Effector CD4-positive, alpha-beta T cell (primary cell): ENCODE measurements around the gene MYH10.
A peak's percentile ranks its signal among the peaks of the same experiment; 100 is the strongest.

Experiments
- DNase-seq: peaks from one replicate; pipeline ENCODE4 v3.0.0-alpha.2; 2020

MYH10 gene

DNA sequence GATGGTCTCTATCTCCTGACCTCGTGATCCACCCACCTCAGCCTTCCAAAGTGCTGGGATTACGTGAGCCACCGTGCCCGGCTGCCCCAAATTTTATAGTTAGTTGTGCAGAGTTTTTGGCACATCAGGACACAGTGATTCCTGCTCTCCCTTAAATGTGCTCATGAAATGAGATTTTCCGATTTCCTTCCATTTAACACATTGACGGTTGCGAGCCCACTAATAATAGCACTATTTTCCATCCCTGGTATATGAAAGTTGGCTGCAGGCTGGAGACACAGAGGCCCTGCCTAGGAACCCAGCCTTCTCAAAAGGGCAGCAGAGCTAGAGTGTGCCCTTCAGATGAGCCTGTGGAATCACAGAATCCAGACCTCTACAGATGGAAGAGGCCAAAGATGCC, 17.4 kb upstream of the MYH10 start:
- no peak for DNase-seq

DNA sequence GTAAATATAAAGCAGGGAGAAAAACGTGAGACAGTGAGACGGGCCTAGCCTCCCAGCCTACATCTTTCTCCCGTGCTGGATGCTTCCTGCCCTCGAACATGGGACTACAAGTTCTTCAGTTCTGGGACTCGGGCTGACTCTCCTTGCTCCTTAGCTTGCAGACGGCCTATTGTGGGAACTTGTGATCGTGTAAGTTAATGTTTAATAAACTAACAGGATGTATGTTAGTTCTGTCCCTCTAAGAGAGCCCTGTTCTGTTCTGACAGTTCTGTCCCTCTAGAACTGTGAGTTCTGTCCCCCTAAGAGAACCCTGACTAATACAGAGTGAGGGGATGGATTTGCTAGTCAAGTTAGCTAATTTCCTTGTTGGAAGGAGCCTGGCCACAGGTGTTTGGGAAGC, 16.7 kb upstream of the MYH10 start:
- DNase-seq, result no peak

DNA sequence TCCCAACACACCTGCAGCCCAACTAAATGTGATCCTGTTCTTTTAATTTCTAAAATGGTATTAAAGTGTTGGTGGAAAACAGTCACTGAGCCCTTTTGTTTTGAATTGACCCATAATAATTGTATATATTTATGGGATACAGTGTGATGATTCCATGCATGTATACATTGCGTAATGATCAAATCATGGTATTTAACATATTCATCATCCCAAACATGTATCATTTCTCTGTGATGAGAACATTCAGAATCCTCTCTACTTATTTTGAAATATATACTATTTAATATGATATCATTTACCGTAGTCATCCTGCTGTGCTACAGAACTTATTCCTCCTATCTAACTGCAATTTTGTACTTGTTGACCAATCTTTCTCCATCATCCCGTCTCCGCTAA, 14.0 kb upstream of the MYH10 start:
- DNase-seq, result no peak

- DNase-seq, result no peak
Measured at GRCh38 chr17:8643855-8644506, 13.5 kb upstream of the MYH10 start.

DNA sequence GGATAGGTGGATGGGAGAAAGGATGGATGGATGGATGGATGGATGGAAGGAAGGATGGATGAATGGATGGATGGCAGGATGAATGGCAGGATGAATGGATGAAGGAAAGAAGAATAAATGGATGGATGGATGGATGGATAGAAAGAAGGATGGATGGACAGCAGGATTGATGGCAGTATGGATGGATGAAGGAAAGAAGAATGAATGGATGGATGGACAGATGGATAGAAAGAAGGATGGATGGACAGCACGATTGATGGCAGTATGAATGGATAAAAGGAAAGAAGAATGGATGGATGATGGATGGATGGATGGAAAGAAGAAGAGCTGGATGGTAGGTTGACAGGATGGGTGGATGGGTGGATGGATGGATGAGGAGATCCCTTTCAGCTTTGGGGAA, 9.2 kb upstream of the MYH10 start:
- no peak for DNase-seq

DNA sequence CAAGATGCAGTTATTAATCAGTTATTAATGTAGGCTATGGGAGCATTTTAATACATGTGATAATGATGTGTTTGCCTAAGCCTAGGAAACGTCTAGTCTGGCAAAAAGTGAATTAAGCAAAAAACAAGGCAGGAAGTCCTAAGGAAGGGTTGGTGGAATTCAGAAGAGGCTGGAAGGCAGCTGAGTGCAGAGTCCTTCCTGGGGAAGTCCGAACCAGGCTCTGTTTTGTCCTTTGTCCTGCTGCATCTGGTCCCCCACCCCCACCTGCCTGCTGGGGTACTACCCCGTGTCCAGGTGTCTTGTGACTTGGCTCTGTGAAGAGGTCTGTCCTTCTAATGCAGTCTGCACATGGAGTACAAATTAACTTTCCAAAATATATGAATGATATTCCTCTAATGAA, 1.5 kb upstream of the MYH10 start:
- DNase-seq, result no peak

DNA sequence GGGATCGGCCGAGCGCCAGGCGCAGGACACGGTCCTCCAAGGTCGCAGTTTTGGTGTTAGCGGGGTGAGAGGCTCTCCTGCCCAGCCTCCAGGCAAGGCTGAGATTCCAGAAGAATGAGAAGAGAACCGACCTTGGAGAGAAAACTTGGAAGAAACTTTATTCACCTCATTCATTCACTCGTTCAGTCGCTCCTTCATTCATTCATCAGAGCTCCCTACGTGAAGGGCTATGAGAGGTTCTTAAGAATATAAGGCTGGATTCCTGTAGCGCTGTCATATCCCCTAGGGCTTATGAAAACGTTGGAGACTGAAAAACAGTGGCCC, 991 bp upstream of the MYH10 start:
- DNase-seq, result no peak

DNA sequence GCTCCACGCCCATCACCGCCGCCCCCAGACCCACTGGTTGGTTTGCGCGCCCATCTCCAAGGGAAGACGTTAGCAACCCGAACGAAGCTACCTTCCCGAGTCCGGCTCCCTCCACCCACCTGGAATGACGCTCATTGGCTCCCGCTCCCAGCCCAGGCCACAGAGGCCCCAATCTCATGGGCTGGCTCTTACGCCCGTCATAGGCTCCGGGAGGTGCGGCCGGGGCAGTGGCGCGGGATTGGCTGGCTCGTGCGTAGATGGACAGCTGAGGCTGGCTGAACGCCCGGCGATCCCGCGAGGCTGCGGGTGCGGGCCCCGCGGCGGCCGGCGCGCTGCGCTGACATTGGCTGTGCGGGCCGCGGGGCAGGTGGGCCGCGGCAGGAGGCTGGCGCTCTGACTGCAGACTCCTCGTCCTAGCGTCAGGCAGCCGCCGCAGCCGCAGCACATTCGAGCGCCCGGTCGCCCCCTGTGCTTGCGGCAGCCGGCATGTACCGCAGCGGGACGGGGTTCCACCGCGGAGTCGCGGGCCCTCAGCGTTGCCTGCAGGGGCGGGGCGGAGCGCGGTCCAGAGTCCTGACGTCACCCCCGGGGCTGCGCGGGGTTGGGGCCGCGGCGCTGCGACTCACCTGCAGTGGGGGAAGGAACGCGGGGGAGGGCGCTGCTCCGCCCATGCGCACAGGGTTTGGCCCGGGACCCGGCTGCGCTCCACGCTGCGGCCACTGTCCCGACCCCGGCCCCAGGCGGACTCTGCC, 453 bp upstream of the MYH10 start:
- peak; percentile 75 for DNase-seq

DNA sequence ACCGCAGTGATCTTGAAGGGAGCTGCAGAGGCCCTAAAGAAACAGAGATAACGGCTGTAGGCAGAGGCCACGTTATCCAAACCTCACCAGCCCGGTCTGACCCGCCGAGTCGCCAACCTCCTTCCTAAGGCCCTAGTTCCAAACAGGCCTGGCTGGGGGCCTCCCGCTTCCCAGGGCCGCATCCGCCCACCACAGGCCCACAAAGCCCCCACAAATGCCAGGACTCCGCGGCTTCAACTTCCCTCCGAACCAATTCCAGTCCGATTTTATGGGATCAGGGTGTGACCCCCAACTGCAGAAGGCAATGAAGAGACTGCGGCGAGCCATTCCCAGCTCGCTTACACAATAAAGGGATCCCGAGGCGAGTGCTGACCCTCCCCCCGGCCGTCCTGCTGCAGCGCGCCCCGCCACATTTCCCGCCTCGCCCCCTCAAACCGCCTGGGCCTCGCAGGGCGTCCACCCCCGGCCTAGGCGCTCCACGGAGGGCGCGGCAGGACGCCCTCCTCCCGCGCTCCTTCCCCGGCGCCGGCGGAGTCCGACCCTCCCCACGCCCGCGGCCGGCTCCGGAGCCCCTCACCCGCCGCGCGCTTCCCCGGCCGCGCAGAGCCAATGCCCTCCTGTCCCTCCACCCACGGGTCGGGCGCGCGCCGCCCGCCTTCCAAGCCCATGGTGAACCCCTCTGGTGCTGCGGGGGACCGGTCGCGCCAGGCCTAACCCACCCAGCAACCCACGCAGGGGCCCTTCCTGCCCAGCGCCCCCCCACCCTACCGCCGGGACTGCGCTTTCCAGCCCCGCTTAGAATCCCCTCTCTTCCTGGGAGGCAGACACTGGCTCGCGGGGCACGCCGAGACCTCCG, 926 bp downstream of the MYH10 start:
- no peak for DNase-seq

DNA sequence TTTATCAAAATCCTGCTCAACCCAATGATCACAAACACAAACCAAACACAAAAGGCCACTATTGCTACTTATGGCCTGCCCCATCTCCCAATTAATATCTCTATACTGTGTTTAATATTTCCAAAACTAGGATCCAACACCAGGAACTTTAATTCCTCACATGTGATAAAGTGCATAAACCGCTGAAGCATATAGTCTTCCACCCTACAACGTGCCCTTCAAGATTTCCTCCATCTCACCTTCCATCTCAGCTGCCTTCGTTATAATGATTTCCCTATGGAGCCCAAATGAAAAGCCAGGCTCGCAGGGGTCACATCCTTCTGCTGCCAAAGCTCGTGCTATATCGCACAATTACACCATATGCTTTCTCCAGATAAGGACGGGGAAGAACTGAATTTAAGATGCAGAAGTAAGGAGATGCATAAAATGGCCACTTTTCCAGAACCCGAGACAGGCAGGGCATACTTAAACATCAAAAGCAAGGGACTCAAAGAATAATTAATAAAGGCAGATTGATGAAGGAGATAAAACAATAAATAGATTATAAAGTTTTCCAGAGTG, 1.8 kb downstream of the MYH10 start:
- DNase-seq, result no peak

- no peak for DNase-seq
Measured at GRCh38 chr17:8628172-8628571, 2.4 kb downstream of the MYH10 start.

DNA sequence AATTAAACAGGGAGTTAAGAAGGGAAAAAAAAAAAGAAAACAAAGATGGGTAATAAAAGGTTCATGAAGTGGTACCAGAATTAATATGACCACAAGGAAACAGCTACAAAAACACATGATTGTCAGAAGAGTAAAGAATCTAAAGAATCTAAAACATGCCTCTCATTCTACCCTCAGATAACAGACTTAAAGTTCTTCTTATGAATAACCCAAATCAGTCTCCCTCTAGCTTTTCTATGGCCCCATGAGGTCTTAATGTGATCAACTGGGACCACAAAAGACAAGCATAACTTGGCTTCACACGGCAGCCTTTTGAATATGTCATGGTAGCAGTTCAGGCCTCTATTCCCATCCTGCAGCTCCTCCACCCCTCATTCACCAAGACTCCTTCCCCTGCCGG, 6.9 kb downstream of the MYH10 start:
- DNase-seq, result no peak

DNA sequence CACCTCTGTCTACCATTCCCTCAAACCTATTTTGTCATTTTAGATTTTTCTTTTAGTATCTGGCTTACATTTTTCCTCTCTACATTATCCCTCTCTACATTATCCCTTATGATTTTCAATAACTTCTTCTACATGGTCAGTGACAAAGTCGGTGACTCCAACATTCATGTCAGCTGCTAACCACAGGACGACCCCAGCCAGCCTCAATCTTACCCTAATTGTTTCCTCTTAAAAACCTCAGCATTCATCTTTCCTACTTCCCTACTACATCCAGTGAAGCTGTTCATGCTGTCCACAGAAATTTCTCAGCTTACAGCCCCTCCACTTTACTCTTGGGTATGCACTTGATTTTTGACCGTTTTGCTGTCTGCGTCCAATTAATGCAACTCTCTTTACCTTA, 8.3 kb downstream of the MYH10 start:
- no peak for DNase-seq

GRCh38 chr17:8621585-8621984, 8.9 kb downstream of the MYH10 start:
- no peak for DNase-seq

DNA sequence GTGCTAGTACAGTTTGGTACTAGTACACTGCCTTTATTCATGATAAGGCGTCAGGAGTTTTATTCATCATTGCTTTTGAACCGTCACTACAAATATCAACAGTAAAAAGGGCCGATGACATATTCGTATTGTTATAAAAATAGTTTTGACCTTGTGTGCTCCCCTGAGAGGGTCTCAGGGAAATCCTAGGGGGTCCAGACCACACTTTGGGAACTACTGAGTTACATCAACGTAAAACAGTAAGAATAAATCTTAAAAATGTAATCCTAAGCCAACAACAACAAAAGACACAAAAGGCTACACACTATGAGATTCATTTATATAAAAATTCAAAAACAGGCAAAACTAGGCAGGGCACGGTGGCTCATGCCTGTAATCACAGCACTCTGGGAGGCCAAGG, 11.2 kb downstream of the MYH10 start:
- no peak for DNase-seq

DNA sequence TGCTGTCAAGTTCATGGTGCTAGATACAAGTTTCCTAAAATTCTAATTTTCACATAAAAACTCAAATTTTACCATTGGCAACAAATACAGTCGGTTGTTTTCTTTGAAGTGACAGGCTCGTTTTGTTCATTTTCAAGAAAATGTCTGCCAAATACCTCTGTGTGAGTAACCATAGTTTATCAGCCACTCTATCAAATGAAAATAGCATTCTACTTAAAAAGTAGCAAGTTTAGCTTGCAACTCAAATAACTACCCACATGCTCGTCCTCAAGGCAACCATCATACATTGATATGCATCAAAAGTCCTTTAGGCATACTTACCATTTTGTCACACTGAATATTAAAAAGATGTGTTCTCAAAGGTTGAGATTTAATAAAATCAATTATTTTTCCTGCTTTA, 11.7 kb downstream of the MYH10 start:
- no peak for DNase-seq

DNA sequence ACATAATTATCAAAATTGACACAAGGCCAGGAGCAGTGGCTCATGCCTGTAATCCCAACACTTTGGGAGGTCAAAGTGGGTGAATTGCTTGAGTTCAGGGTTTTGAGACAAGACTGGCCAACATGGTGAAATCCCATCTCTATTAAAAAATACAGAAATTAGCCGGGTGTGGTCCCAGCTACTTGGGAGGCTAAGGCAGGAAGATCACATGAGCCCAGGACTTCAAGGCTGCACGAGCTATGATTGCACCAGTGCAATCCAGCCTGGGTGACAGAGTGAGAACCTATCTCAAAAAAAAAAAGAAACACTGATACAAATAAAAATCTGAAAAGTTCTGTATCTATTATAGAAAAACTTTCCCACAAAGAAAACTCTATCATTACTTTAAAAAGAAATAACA, 15.5 kb downstream of the MYH10 start:
- no peak for DNase-seq

DNA sequence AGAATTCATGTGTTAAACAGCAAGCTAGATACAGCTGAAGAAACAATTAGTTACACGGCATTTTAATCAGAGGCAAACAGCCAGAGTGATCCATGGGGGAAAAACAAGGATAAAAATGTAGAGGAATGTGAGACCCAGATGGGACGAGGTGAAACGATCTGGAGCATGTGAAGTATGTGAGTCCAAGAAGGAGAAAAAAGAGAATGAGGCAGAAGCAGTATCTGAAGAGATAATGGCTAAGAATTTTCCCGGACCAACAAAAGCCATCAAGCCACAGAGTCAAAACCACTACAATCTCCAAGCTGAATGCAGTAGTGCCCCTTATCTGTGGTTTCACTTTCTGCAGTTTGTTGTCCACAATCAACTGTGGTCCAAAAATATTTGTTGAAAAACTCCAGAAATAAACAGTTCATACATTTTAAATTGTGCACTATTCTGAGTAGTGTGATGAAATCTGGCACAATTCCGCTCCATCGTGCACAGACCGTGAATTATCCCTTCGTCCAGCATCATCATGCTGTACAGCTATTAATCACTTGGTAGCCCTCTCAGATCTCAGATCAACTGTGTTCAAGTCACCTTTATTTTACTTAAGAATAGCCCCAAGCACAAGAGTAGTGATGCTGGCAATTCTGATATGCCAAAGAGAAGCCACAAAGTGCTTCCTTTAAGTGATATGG, 18.8 kb downstream of the MYH10 start:
- DNase-seq, result no peak

DNA sequence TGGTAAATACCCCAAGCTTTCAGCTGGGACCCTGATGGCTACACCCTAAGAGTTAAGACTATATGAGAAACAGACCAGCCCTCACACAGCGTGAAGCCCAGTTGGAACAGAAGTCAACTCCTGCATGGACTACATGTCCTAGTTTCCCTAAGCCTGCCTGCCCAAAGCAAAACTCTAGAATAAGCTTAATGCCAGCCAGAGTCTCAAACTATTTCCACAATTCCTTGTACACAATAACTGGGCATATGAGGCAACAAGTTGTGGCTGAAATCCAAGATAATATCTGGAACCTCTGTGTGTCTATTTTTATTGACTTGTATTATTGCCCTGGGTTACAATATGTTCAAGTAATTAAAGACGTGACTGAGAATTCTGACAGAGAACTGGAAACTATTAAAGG, 19.4 kb downstream of the MYH10 start:
- no peak for DNase-seq

DNA sequence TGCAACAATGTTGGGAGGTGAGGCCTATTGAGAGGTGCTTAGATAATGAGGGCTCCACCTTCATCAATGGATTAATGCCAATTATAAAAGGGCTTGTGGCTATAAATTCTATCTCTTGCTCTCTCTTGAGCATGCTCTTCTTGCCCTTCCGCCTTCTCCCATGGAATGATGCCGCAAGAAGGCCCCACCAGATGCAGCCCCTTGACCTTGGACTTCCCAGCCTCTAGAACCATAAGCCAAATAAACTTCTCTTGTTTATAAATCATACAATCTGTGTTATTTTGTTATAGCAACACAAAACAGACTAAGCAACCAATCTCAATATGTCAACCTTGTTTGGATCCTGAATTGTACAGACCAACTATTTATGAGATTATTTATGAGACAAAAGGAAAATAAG, 20.0 kb downstream of the MYH10 start:
- no peak for DNase-seq

GRCh38 chr17:8609910-8610309, 20.6 kb downstream of the MYH10 start:
- DNase-seq, result no peak

- no peak for DNase-seq
Measured at GRCh38 chr17:8608001-8608400, 22.5 kb downstream of the MYH10 start.

GRCh38 chr17:8606401-8606800, 24.1 kb downstream of the MYH10 start:
- no peak for DNase-seq
